Activated naive CD4-positive, alpha-beta T cell treated with anti-CD3 and anti-CD28 coated beads, Interleukin-2, amount 10 ng/mL, durations not matched to agents 5 hours and 36 hours (primary cell): ENCODE data around the gene NEK6. TPM values are rescaled to one million over a fixed set of nuclear protein-coding genes. Genes with fewer than 3 reads are reported as not detected.

Experiments
- total RNA-seq, 2 experiments: library from RNA; stranded (reverse); gene quantifications; one replicate each; pipeline ENCODE4 v1.2.3, GENCODE V29; 2021

The NEK6 gene
- 10 to 100 TPM; 14.1 to 16.2 TPM for total RNA-seq

GRCh38 chr9:124257844-124258606 lies at the start of gene NEK6:
Gene NEK6, plus strand, starts transcription at chr9:124257949. Its CDS starts 44,016 bp downstream, at chr9:124301965.

Other genes with a start within 250 kb of the NEK6 start
- gene LHX2, start 246.2 kb upstream of the NEK6 start, total RNA-seq, result not detected
- 100 to 1,000 TPM; 100 to 102 TPM for gene PSMB7, start 157.5 kb downstream of the NEK6 start, total RNA-seq
- not detected for gene ADGRD2, start 192.5 kb downstream of the NEK6 start, total RNA-seq
- gene NR5A1, start 249.4 kb downstream of the NEK6 start, total RNA-seq, result not detected